Endothelial cell (in vitro differentiated cells): ENCODE measurements around the gene NEU4. TPM values are rescaled to one million over a fixed set of nuclear protein-coding genes. Genes with fewer than 3 reads are reported as not detected.

ENCODE experiments used
- DNase-seq: peaks from one replicate; pipeline ENCODE4 v3.0.0; 2021; ENCODE audit warnings: low spot score
- H3K27ac Mint-ChIP-seq: one replicate; pipeline ENCODE4 v1.8.0; 2021; ENCODE audit warnings: mixed read lengths, inconsistent platforms; ENCODE audit not compliant: unreplicated experiment
- H3K27me3 Mint-ChIP-seq: one replicate; pipeline ENCODE4 v1.8.0; 2021; ENCODE audit warnings: mild to moderate bottlenecking, moderate library complexity, mixed read lengths, inconsistent platforms; ENCODE audit not compliant: unreplicated experiment
- H3K36me3 Mint-ChIP-seq: one replicate; pipeline ENCODE4 v1.8.0; 2021; ENCODE audit warnings: mild to moderate bottlenecking, low read depth, mixed read lengths, inconsistent platforms; ENCODE audit not compliant: unreplicated experiment
- H3K4me1 Mint-ChIP-seq: one replicate; pipeline ENCODE4 v1.8.0; 2021; ENCODE audit warnings: mild to moderate bottlenecking, mixed read lengths, inconsistent platforms; ENCODE audit not compliant: unreplicated experiment
- H3K4me3 Mint-ChIP-seq: one replicate; pipeline ENCODE4 v1.8.0; 2021; ENCODE audit warnings: mild to moderate bottlenecking, mixed read lengths, inconsistent platforms; ENCODE audit not compliant: unreplicated experiment
- H3K9me3 Mint-ChIP-seq: one replicate; pipeline ENCODE4 v1.8.0; 2021; ENCODE audit warnings: mixed read lengths, inconsistent platforms; ENCODE audit not compliant: unreplicated experiment
- CTCF ChIP-seq: fragments of 200-600 bp; sonication (generic); IDR thresholded peaks from one replicate; pipeline ENCODE4 v1.5.0; 2021; ENCODE audit warnings: antibody characterized with exemption; ENCODE audit not compliant: unreplicated experiment
- total RNA-seq: library from RNA; stranded (reverse); fragmentation: NEBNext Ultra II Directional; extraction: Animal tissue kit (Norgen Biotek cat#: 25700); gene quantifications from one replicate; pipeline ENCODE4 v1.2.1, GENCODE V29; 2021; ENCODE audit not compliant: unreplicated experiment

NEU4 gene
- total RNA-seq, 1 donor from 2014 or later: 0.33 TPM

GRCh38 chr2:241855888-241856422 lies 47.0 kb downstream of the NEU4 start:
- no peak overlapping the region for H3K4me3 Mint-ChIP-seq
- no peaks in the 10 kb centered on the region for H3K9me3 Mint-ChIP-seq
- H3K36me3 Mint-ChIP-seq: no peaks in the 10 kb centered on the region
- H3K27ac Mint-ChIP-seq: no peak overlapping the region
- peaks cover 6% of the 10 kb centered on the region for H3K27me3 Mint-ChIP-seq
- no peak for TF ChIP-seq CTCF
- H3K4me1 Mint-ChIP-seq: no peaks in the 10 kb centered on the region
- no peak for DNase-seq

GRCh38 chr2:241857041-241857541 lies 48.1 kb downstream of the NEU4 start:
- DNase-seq: no peak
- Mint-ChIP-seq H3K36me3 (peaks cover 5% of the 10 kb centered on the region), H3K27me3 (peaks cover 7% of the 10 kb centered on the region), H3K4me3 (no peak overlapping the region), H3K27ac (no peak overlapping the region), H3K4me1 (no peaks in the 10 kb centered on the region), H3K9me3 (no peaks in the 10 kb centered on the region)
- no peak for TF ChIP-seq CTCF

- Mint-ChIP-seq H3K36me3 (peaks cover 5% of the 10 kb centered on the region), H3K4me1 (no peaks in the 10 kb centered on the region), H3K27ac (no peak overlapping the region), H3K27me3 (peaks cover 7% of the 10 kb centered on the region), H3K9me3 (no peaks in the 10 kb centered on the region), H3K4me3 (no peak overlapping the region)
- DNase-seq: no peak
- no peak for TF ChIP-seq CTCF
Observed at GRCh38 chr2:241857572-241858121, 48.7 kb downstream of the NEU4 start.

- Mint-ChIP-seq H3K9me3 (no peaks in the 10 kb centered on the region), H3K4me3 (no peak within 1 kb of the TSS), H3K27ac (no peak within 1 kb of the TSS), H3K4me1 (no peaks in the 10 kb centered on the region), H3K36me3 (peaks cover 5% of the 10 kb centered on the region), H3K27me3 (peaks cover 7% of the 10 kb centered on the region)
- no peak for TF ChIP-seq CTCF
- peak; percentile 4 for DNase-seq
Observed at GRCh38 chr2:241858206-241859016, 49.4 kb downstream of the NEU4 start, which contains the start of gene PDCD1. TSS of gene PDCD1 (minus strand) at chr2:241858894. CDS start at chr2:241858838, 56 bp downstream.

GRCh38 chr2:241859017-241859435 lies 50.0 kb downstream of the NEU4 start:
- Mint-ChIP-seq H3K9me3 (peaks cover under 1% of the 10 kb centered on the region), H3K27ac (no peak overlapping the region), H3K4me3 (no peak overlapping the region), H3K36me3 (peaks cover 6% of the 10 kb centered on the region), H3K27me3 (peaks cover 7% of the 10 kb centered on the region), H3K4me1 (no peaks in the 10 kb centered on the region)
- TF ChIP-seq CTCF: no peak
- no peak for DNase-seq
